Measurements from ENCODE around the gene NTSR1. TPM values are rescaled to one million over a fixed set of nuclear protein-coding genes. Genes with fewer than 3 reads are reported as not detected.
A peak's percentile ranks its signal among the peaks of the same experiment; 100 is the strongest.

The NTSR1 gene
- total and polyA plus RNA-seq, 8 donors, result 0.03 to 3.5 (median 0.12) TPM

GRCh38 chr20:62755817-62756724 lies 47.4 kb downstream of the NTSR1 start:
- Histone ChIP-seq H3K27me3 (peaks cover 0 to 71% of the 10 kb centered on the region in 2 donors), H3K27ac (no peak overlapping the region), H3K9me3 (no peaks in the 10 kb centered on the region), H3K4me1 (peaks cover 0 to 15% of the 10 kb centered on the region in 2 donors), H3K36me3 (no peaks in the 10 kb centered on the region), H3K4me3 (no peak overlapping the region)
- peak in 1 of 4 donors; percentile 54 for DNase-seq
- no peak for ATAC-seq
- intact Hi-C loops (cut with DNase I), result no loop called here
- no peak for TF ChIP-seq CTCF (IDR thresholded peaks at IDR 0.05)

- ATAC-seq (no peak), DNase-seq (peak in 1 of 4 donors; percentile 53)
- no peak overlapping the region for H3K27ac ChIP-seq
- peaks cover 0 to 70% of the 10 kb centered on the region in 2 donors for H3K27me3 ChIP-seq
- no peaks in the 10 kb centered on the region for H3K9me3 ChIP-seq
- H3K4me3 ChIP-seq, result no peak overlapping the region
- TF ChIP-seq CTCF (IDR thresholded peaks at IDR 0.05), result no peak
- intact Hi-C loops (cut with DNase I), result no loop called here
- H3K4me1 ChIP-seq, result peaks cover 0 to 4% of the 10 kb centered on the region in 2 donors
- no peaks in the 10 kb centered on the region for H3K36me3 ChIP-seq
These were observed 49.7 kb downstream of the NTSR1 start for GRCh38 chr20:62758226-62758912.

- H3K4me3 ChIP-seq, result no peak overlapping the region
- intact Hi-C loops (cut with DNase I), result no loop called here
- H3K27me3 ChIP-seq, result peaks cover 0 to 70% of the 10 kb centered on the region in 2 donors
- H3K36me3 ChIP-seq, result no peaks in the 10 kb centered on the region
- ATAC-seq (no peak), DNase-seq (peak in 1 of 4 donors; percentile 79)
- no peak for TF ChIP-seq CTCF (IDR thresholded peaks at IDR 0.05)
- H3K27ac ChIP-seq, result peak overlapping the region in 1 of 2 donors; percentile 37
- H3K4me1 ChIP-seq, result peaks cover 0 to 4% of the 10 kb centered on the region in 2 donors
- no peaks in the 10 kb centered on the region for H3K9me3 ChIP-seq
These were observed 51.4 kb downstream of the NTSR1 start for GRCh38 chr20:62759981-62760431.

GRCh38 chr20:62760471-62760855 lies 51.8 kb downstream of the NTSR1 start:
- peaks cover 0 to 75% of the 10 kb centered on the region in 2 donors for H3K27me3 ChIP-seq
- DNase-seq (peak in 1 of 4 donors; percentile 54), ATAC-seq (no peak)
- no peaks in the 10 kb centered on the region for H3K9me3 ChIP-seq
- intact Hi-C loops (cut with DNase I), result no loop called here
- no peaks in the 10 kb centered on the region for H3K36me3 ChIP-seq
- H3K4me1 ChIP-seq, result peaks cover 0 to 4% of the 10 kb centered on the region in 2 donors
- no peak for TF ChIP-seq CTCF (IDR thresholded peaks at IDR 0.05)
- H3K4me3 ChIP-seq, result no peak overlapping the region
- no peak overlapping the region for H3K27ac ChIP-seq
